ENCODE measurements around the gene PCSK4. TPM values are rescaled to one million over a fixed set of nuclear protein-coding genes. Genes with fewer than 3 reads are reported as not detected.

The PCSK4 gene
- total RNA-seq, 1 experiment from 2014 or later, result 3.4 TPM

GRCh38 chr19:1486720-1487575, 3.2 kb downstream of the PCSK4 start:
- H3K4me1 Mint-ChIP-seq (ENCODE audit: insufficient read depth, unreplicated experiment), result peaks cover 4% of the 10 kb centered on the region
- no peak for DNase-seq (ENCODE audit: unreplicated experiment)
- no peaks in the 10 kb centered on the region for H3K9me3 Mint-ChIP-seq (ENCODE audit: unreplicated experiment)
- POLR2A ChIA-PET, result no interaction called here
- no peak for TF ChIP-seq CTCF (IDR thresholded peaks at IDR 0.05; ENCODE audit: unreplicated experiment)
- H3K27me3 Mint-ChIP-seq (ENCODE audit: insufficient read depth, unreplicated experiment), result no peaks in the 10 kb centered on the region
- CTCF ChIA-PET, result no interaction called here
- intact Hi-C loops (cut with micrococcal nuclease), result no loop called here
- BruUV-seq (replicated peaks), result no TSS peak
- H3K4me3 Mint-ChIP-seq (ENCODE audit: unreplicated experiment), result no peak overlapping the region
- no peak overlapping the region for H3K27ac Mint-ChIP-seq (ENCODE audit: low read depth, unreplicated experiment)
- H3K36me3 Mint-ChIP-seq (ENCODE audit: insufficient read depth, unreplicated experiment), result no peaks in the 10 kb centered on the region

- CTCF ChIA-PET, result interaction anchor here (0.7 kb wide), 1 partner anchor 196 kb away, joined by 5 read pairs; no protein-coding TSS in a partner anchor
- POLR2A ChIA-PET, result no interaction called here
- no peak overlapping the region for H3K4me3 Mint-ChIP-seq (ENCODE audit: unreplicated experiment)
- H3K27ac Mint-ChIP-seq (ENCODE audit: low read depth, unreplicated experiment), result no peak overlapping the region
- peaks cover 4% of the 10 kb centered on the region for H3K36me3 Mint-ChIP-seq (ENCODE audit: insufficient read depth, unreplicated experiment)
- H3K4me1 Mint-ChIP-seq (ENCODE audit: insufficient read depth, unreplicated experiment), result peaks cover 4% of the 10 kb centered on the region
- no peak for DNase-seq (ENCODE audit: unreplicated experiment)
- no peak for TF ChIP-seq CTCF (IDR thresholded peaks at IDR 0.05; ENCODE audit: unreplicated experiment)
- intact Hi-C loops (cut with micrococcal nuclease), result no loop called here
- H3K27me3 Mint-ChIP-seq (ENCODE audit: insufficient read depth, unreplicated experiment), result no peaks in the 10 kb centered on the region
- no peaks in the 10 kb centered on the region for H3K9me3 Mint-ChIP-seq (ENCODE audit: unreplicated experiment)
- no TSS peak for BruUV-seq (replicated peaks)
Measured at GRCh38 chr19:1483979-1484428, 6.1 kb downstream of the PCSK4 start.

GRCh38 chr19:1483131-1483978, 6.8 kb downstream of the PCSK4 start:
- H3K27ac Mint-ChIP-seq (ENCODE audit: low read depth, unreplicated experiment), result no peak overlapping the region
- H3K9me3 Mint-ChIP-seq (ENCODE audit: unreplicated experiment), result no peaks in the 10 kb centered on the region
- no peak for TF ChIP-seq CTCF (IDR thresholded peaks at IDR 0.05; ENCODE audit: unreplicated experiment)
- CTCF ChIA-PET, result no interaction called here
- no peaks in the 10 kb centered on the region for H3K27me3 Mint-ChIP-seq (ENCODE audit: insufficient read depth, unreplicated experiment)
- H3K36me3 Mint-ChIP-seq (ENCODE audit: insufficient read depth, unreplicated experiment), result peaks cover 8% of the 10 kb centered on the region
- no TSS peak for BruUV-seq (replicated peaks)
- POLR2A ChIA-PET, result no interaction called here
- H3K4me3 Mint-ChIP-seq (ENCODE audit: unreplicated experiment), result no peak overlapping the region
- intact Hi-C loops (cut with micrococcal nuclease), result no loop called here
- no peak for DNase-seq (ENCODE audit: unreplicated experiment)
- H3K4me1 Mint-ChIP-seq (ENCODE audit: insufficient read depth, unreplicated experiment), result peaks cover 6% of the 10 kb centered on the region

Data from MCF 10A (cell line).